ENCODE data around the gene CYTIP. TPM values are rescaled to one million over a fixed set of nuclear protein-coding genes. Genes with fewer than 3 reads are reported as not detected.
"Not testable (repeated sequence)": the region's sequence is repeated elsewhere in the genome, so short reads cannot be mapped to it uniquely, and the experiment has no call there.

The CYTIP gene
- total RNA-seq, 1 experiment from 2014 or later, result 0.72 TPM

- DNase-seq (ENCODE audit: low read depth), result not testable (repeated sequence)
Measured at GRCh38 chr2:157368508-157368907, 75.4 kb downstream of the CYTIP start.

GRCh38 chr2:157367704-157368103 lies 76.2 kb downstream of the CYTIP start:
- DNase-seq (ENCODE audit: low read depth), result no peak

Other genes starting within 250 kb of the CYTIP start
- gene GALNT5, start 186.4 kb downstream of the CYTIP start, total RNA-seq (2014; rRNA removed; shearing (Covaris generic)), result 10.6 TPM in 2 replicates
- gene ERMN, start 118.3 kb downstream of the CYTIP start, total RNA-seq (2014; rRNA removed; shearing (Covaris generic)), result not detected in 2 replicates
- gene ACVR1C, start 184.8 kb upstream of the CYTIP start, total RNA-seq (2014; rRNA removed; shearing (Covaris generic)), result 0.10 and 0.12 TPM in 2 replicates

All from RPMI7951 (cell line).